DOHH2 (cell line): ENCODE data around the gene KCNAB1.

Source experiments
- H3F3A ChIP-seq: fragments of 200-600 bp; sonication (generic), shearing (Covaris generic); 2 replicates; pipeline ENCODE4 v1.6.0; 2016; ENCODE audit warnings: antibody characterized with exemption, mild to moderate bottlenecking; ENCODE audit not compliant: control insufficient read depth, insufficient read depth
- H3K27ac ChIP-seq: fragments of 200-600 bp; sonication (generic); 2 replicates; pipeline ENCODE4 v1.5.1; 2014; ENCODE audit warnings: low read depth, mild to moderate bottlenecking, low read length, moderate library complexity
- H3K27me3 ChIP-seq: fragments of 200-600 bp; sonication (generic); 2 replicates; pipeline ENCODE4 v1.6.1; 2014; ENCODE audit warnings: mild to moderate bottlenecking, low read length, mixed read lengths; ENCODE audit not compliant: control insufficient read depth
- H3K36me3 ChIP-seq: fragments of 200-600 bp; sonication (generic); 2 replicates; pipeline ENCODE4 v1.6.1; 2014; ENCODE audit warnings: mild to moderate bottlenecking, low read length, moderate library complexity, mixed read lengths; ENCODE audit not compliant: control insufficient read depth
- H3K4me1 ChIP-seq: fragments of 200-600 bp; sonication (generic); 2 replicates; pipeline ENCODE4 v1.6.1; 2014; ENCODE audit warnings: mild to moderate bottlenecking, low read length, mixed read lengths; ENCODE audit not compliant: control insufficient read depth
- H3K4me2 ChIP-seq: fragments of 200-600 bp; sonication (generic); 2 replicates; pipeline ENCODE4 v1.6.0; 2014; ENCODE audit warnings: mild to moderate bottlenecking, low read length, moderate library complexity
- H3K4me3 ChIP-seq: fragments of 200-600 bp; sonication (generic); 2 replicates; pipeline ENCODE4 v1.5.1; 2014; ENCODE audit warnings: mild to moderate bottlenecking, low read length, mixed read lengths
- H3K79me2 ChIP-seq: fragments of 200-600 bp; sonication (generic); 2 replicates; pipeline ENCODE4 v1.6.1; 2014; ENCODE audit warnings: mild to moderate bottlenecking, low read length, mixed read lengths; ENCODE audit not compliant: control insufficient read depth
- H3K9me2 ChIP-seq: fragments of 200-600 bp; sonication (generic); replicated peaks from 2 replicates; pipeline ENCODE4 v1.6.1; 2014; ENCODE audit warnings: mild to moderate bottlenecking, low read length, mixed read lengths; ENCODE audit not compliant: control insufficient read depth
- H3K9me3 ChIP-seq: fragments of 200-600 bp; sonication (generic); 2 replicates; pipeline ENCODE4 v1.6.1; 2014; ENCODE audit warnings: antibody characterized with exemption, low read length, mixed read lengths; ENCODE audit not compliant: control insufficient read depth, insufficient read depth
- H4K20me1 ChIP-seq: fragments of 200-600 bp; sonication (generic); 2 replicates; pipeline ENCODE4 v1.6.0; 2014; ENCODE audit warnings: low read depth, mild to moderate bottlenecking, antibody characterized with exemption, low read length, moderate library complexity; ENCODE audit not compliant: control insufficient read depth, insufficient read depth
- EZH2phosphoT487 ChIP-seq: fragments of 200-600 bp; sonication (generic); IDR thresholded peaks from 2 replicates; pipeline ENCODE4 v1.6.1; 2017; ENCODE audit warnings: borderline replicate concordance, mild to moderate bottlenecking, antibody characterized with exemption, low read length, moderate library complexity, mixed read lengths
- TF ChIP-seq, protein P1 (sequence below): fragments of 200-600 bp; sonication (generic); IDR thresholded peaks from one replicate; pipeline ENCODE4 v1.5.1; 2014; ENCODE audit warnings: antibody characterized with exemption, mild to moderate bottlenecking, low read depth, low read length; ENCODE audit not compliant: poor library complexity, severe bottlenecking

Gene KCNAB1

GRCh38 chr3:156311930-156312329 is 191.6 kb downstream of the KCNAB1 start:
- H3K9me2 ChIP-seq = no peaks in the 10 kb centered on the region
- no peak overlapping the region for H3K4me2 ChIP-seq
- H3K36me3 ChIP-seq = no peaks in the 10 kb centered on the region
- H3K4me3 ChIP-seq = no peak overlapping the region
- H3K4me1 ChIP-seq = no peaks in the 10 kb centered on the region
- no peaks in the 10 kb centered on the region for H4K20me1 ChIP-seq
- H3K27me3 ChIP-seq = peaks cover 3% of the 10 kb centered on the region; the same call in 1 of the 2 replicates
- H3K79me2 ChIP-seq = no peaks in the 10 kb centered on the region
- H3K9me3 ChIP-seq = no peaks in the 10 kb centered on the region
- H3K27ac ChIP-seq = no peak overlapping the region
- no peaks in the 10 kb centered on the region for H3F3A ChIP-seq
- no peak for TF ChIP-seq EZH2phosphoT487
- TF ChIP-seq, protein P1, sequence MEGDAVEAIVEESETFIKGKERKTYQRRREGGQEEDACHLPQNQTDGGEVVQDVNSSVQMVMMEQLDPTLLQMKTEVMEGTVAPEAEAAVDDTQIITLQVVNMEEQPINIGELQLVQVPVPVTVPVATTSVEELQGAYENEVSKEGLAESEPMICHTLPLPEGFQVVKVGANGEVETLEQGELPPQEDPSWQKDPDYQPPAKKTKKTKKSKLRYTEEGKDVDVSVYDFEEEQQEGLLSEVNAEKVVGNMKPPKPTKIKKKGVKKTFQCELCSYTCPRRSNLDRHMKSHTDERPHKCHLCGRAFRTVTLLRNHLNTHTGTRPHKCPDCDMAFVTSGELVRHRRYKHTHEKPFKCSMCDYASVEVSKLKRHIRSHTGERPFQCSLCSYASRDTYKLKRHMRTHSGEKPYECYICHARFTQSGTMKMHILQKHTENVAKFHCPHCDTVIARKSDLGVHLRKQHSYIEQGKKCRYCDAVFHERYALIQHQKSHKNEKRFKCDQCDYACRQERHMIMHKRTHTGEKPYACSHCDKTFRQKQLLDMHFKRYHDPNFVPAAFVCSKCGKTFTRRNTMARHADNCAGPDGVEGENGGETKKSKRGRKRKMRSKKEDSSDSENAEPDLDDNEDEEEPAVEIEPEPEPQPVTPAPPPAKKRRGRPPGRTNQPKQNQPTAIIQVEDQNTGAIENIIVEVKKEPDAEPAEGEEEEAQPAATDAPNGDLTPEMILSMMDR = no peak

- Histone ChIP-seq H4K20me1 (no peaks in the 10 kb centered on the region), H3K79me2 (no peaks in the 10 kb centered on the region), H3K4me3 (no peak overlapping the region), H3K36me3 (no peaks in the 10 kb centered on the region), H3K9me2 (no peaks in the 10 kb centered on the region), H3K9me3 (no peaks in the 10 kb centered on the region), H3K4me1 (no peaks in the 10 kb centered on the region), H3F3A (no peaks in the 10 kb centered on the region), H3K4me2 (no peak overlapping the region), H3K27ac (no peak overlapping the region), H3K27me3 (0 out of 2 replicates have a peak, but pooled peaks cover 3% of the 10 kb centered on the region)
- TF ChIP-seq, protein P1 = no peak
- TF ChIP-seq EZH2phosphoT487 = no peak
These were observed 195.7 kb downstream of the KCNAB1 start for GRCh38 chr3:156316076-156316475.

GRCh38 chr3:156317462-156318074 is 197.2 kb downstream of the KCNAB1 start:
- Histone ChIP-seq H3K4me3 (no peak overlapping the region), H3K4me2 (no peak overlapping the region)

GRCh38 chr3:156321945-156322344 is 201.6 kb downstream of the KCNAB1 start:
- no peak overlapping the region for H3K27ac ChIP-seq
- H3K4me3 ChIP-seq = no peak overlapping the region
- TF ChIP-seq, protein P1 = no peak
- no peak for TF ChIP-seq EZH2phosphoT487
- H3F3A ChIP-seq = no peaks in the 10 kb centered on the region
- no peak overlapping the region for H3K4me2 ChIP-seq
- no peaks in the 10 kb centered on the region for H3K36me3 ChIP-seq
- no peaks in the 10 kb centered on the region for H3K9me3 ChIP-seq
- H3K27me3 ChIP-seq = 0 out of 2 replicates have a peak, but pooled peaks cover 3% of the 10 kb centered on the region
- no peaks in the 10 kb centered on the region for H3K9me2 ChIP-seq
- H4K20me1 ChIP-seq = no peaks in the 10 kb centered on the region
- H3K4me1 ChIP-seq = no peaks in the 10 kb centered on the region
- no peaks in the 10 kb centered on the region for H3K79me2 ChIP-seq

More at GRCh38 chr3:156317462-156318074, 197.2 kb downstream of the KCNAB1 start:
- Histone ChIP-seq H3K27me3 (0 out of 2 replicates have a peak, but pooled peaks cover 3% of the 10 kb centered on the region), H3K27ac (no peak overlapping the region), H4K20me1 (no peaks in the 10 kb centered on the region), H3K9me2 (no peaks in the 10 kb centered on the region), H3K4me1 (no peaks in the 10 kb centered on the region), H3K9me3 (no peaks in the 10 kb centered on the region), H3K79me2 (no peaks in the 10 kb centered on the region), H3F3A (no peaks in the 10 kb centered on the region), H3K36me3 (no peaks in the 10 kb centered on the region)
- TF ChIP-seq EZH2phosphoT487 = no peak
